Colonic mucosa (tissue), 4 donors: ENCODE results near the gene NPIPB8. TPM values are rescaled to one million over a fixed set of nuclear protein-coding genes. Genes with fewer than 3 reads are reported as not detected.
"Not testable (repeated sequence)": the region's sequence is repeated elsewhere in the genome, so short reads cannot be mapped to it uniquely, and the experiment has no call there.

Source experiments
- DNase-seq: peaks from one replicate; pipeline ENCODE4 v3.0.0-alpha.2; 2020
- H3K27ac ChIP-seq: fragments of 200-600 bp; one replicate; pipeline ENCODE4 v1.8.0; 2021
- H3K27me3 ChIP-seq: fragments of 200-600 bp; one replicate; pipeline ENCODE4 v1.8.0; 2021
- H3K36me3 ChIP-seq: fragments of 200-600 bp; one replicate; pipeline ENCODE4 v1.8.0; 2021
- H3K4me1 ChIP-seq: fragments of 200-600 bp; one replicate; pipeline ENCODE4 v1.8.0; 2021; ENCODE audit warnings: mild to moderate bottlenecking
- H3K4me3 ChIP-seq: fragments of 200-600 bp; one replicate; pipeline ENCODE4 v1.8.0; 2021
- H3K9ac ChIP-seq, 2 donors: one replicate each; pipeline ENCODE4 v1.7.0; 2013; ENCODE audit warnings: control low read depth in 2 of 2, low read depth in 2 of 2, low read length in 2 of 2
- H3K9me3 ChIP-seq: fragments of 200-600 bp; one replicate; pipeline ENCODE4 v1.8.0; 2021
- CTCF ChIP-seq: fragments of 200-600 bp; IDR thresholded peaks from one replicate; pipeline ENCODE4 v1.8.0; 2022; ENCODE audit warnings: antibody characterized with exemption, mild to moderate bottlenecking
- intact Hi-C: fragments of 100-400 bp; cut with DNase I; formaldehyde crosslinking; loops from one replicate; pipeline ENCODE4 v1.14.1; 2022
- total RNA-seq, 2 donors: library from RNA; stranded (reverse); fragmentation: NEBNext Ultra II Directional in 1 of 2; extraction: Animal tissue kit (Norgen Biotek cat#: 25700) in 1 of 2; gene quantifications; one replicate each; pipeline ENCODE4 v1.2.1, GENCODE V29; 2021
- donor health status: healthy.
- donor health status: DM: no; HTN: no; CAD: no.
- donor health status: DM: no; HTN: no; CAD: no.

The NPIPB8 gene
- 1 to 10 TPM in 1 of 2 donors, under 1 TPM in 1; 0.74 to 3.6 TPM for total RNA-seq

GRCh38 chr16:28637765-28638164, at the start of gene NPIPB8:
NPIPB8 (plus strand) TSS chr16:28638065; CDS start chr16:28638361, 296 bp downstream.
- H3K36me3 ChIP-seq, H3K27ac ChIP-seq, H3K9me3 ChIP-seq, H3K4me1 ChIP-seq, H3K4me3 ChIP-seq, DNase-seq, H3K27me3 ChIP-seq, intact Hi-C loops, H3K9ac ChIP-seq: not testable (repeated sequence)

- Histone ChIP-seq H3K4me1 (no peaks in the 10 kb centered on the region), H3K4me3 (no peak overlapping the region), H3K27me3 (no peaks in the 10 kb centered on the region), H3K9ac (no peak overlapping the region), H3K36me3 (no peaks in the 10 kb centered on the region), H3K27ac (no peak overlapping the region), H3K9me3 (no peaks in the 10 kb centered on the region)
- no peak for TF ChIP-seq CTCF
- DNase-seq, result no peak
- intact Hi-C loops, result no loop called here
Measured at GRCh38 chr16:28589069-28589468, 48.8 kb upstream of the NPIPB8 start.

GRCh38 chr16:28589930-28590329, 47.9 kb upstream of the NPIPB8 start:
- TF ChIP-seq CTCF, result no peak
- Histone ChIP-seq H3K4me3 (no peak overlapping the region), H3K27me3 (no peaks in the 10 kb centered on the region), H3K9me3 (no peaks in the 10 kb centered on the region), H3K4me1 (no peaks in the 10 kb centered on the region), H3K27ac (no peak overlapping the region), H3K36me3 (no peaks in the 10 kb centered on the region), H3K9ac (no peak overlapping the region)
- intact Hi-C loops, result no loop called here
- DNase-seq, result no peak

GRCh38 chr16:28590384-28591340, 47.2 kb upstream of the NPIPB8 start:
- intact Hi-C loops, result no loop called here
- Histone ChIP-seq H3K9me3 (no peaks in the 10 kb centered on the region), H3K4me3 (no peak overlapping the region), H3K27ac (no peak overlapping the region), H3K27me3 (no peaks in the 10 kb centered on the region), H3K4me1 (no peaks in the 10 kb centered on the region), H3K36me3 (no peaks in the 10 kb centered on the region), H3K9ac (no peak overlapping the region)
- DNase-seq, result no peak
- TF ChIP-seq CTCF, result no peak

GRCh38 chr16:28591355-28591754, 46.5 kb upstream of the NPIPB8 start:
- no peak for TF ChIP-seq CTCF
- Histone ChIP-seq H3K4me3 (no peak overlapping the region), H3K9ac (no peak overlapping the region), H3K36me3 (no peaks in the 10 kb centered on the region), H3K27ac (no peak overlapping the region), H3K9me3 (no peaks in the 10 kb centered on the region), H3K27me3 (no peaks in the 10 kb centered on the region), H3K4me1 (no peaks in the 10 kb centered on the region)
- DNase-seq, result no peak
- intact Hi-C loops, result no loop called here

GRCh38 chr16:28592511-28592910, 45.4 kb upstream of the NPIPB8 start:
- no peak for DNase-seq

More at GRCh38 chr16:28592511-28592910, 45.4 kb upstream of the NPIPB8 start:
- intact Hi-C loops, result no loop called here
- Histone ChIP-seq H3K36me3 (no peaks in the 10 kb centered on the region), H3K4me1 (no peaks in the 10 kb centered on the region), H3K27ac (no peak overlapping the region), H3K27me3 (no peaks in the 10 kb centered on the region), H3K4me3 (no peak overlapping the region), H3K9ac (no peak overlapping the region), H3K9me3 (no peaks in the 10 kb centered on the region)
- TF ChIP-seq CTCF, result no peak
